ENCODE data around the gene GSDME. TPM values are rescaled to one million over a fixed set of nuclear protein-coding genes. Genes with fewer than 3 reads are reported as not detected.

The GSDME gene
- total RNA-seq, 3 donors from 2014 or later = 1.8 to 4.3 (median 3.1) TPM

GRCh38 chr7:24715661-24716479, 41.4 kb downstream of the GSDME start:
- no peaks in the 10 kb centered on the region for H3K9me3 Mint-ChIP-seq
- DNase-seq (no peak), ATAC-seq (peak in 1 of 2 donors; percentile 61)
- no peak overlapping the region for H3K4me3 Mint-ChIP-seq
- H3K27me3 Mint-ChIP-seq (ENCODE audit: low read depth) = peaks cover 28% of the 10 kb centered on the region
- H3K4me1 Mint-ChIP-seq (ENCODE audit: low read depth) = peaks cover 6% of the 10 kb centered on the region
- no peaks in the 10 kb centered on the region for H3K36me3 Mint-ChIP-seq (ENCODE audit: insufficient read depth)

DNA sequence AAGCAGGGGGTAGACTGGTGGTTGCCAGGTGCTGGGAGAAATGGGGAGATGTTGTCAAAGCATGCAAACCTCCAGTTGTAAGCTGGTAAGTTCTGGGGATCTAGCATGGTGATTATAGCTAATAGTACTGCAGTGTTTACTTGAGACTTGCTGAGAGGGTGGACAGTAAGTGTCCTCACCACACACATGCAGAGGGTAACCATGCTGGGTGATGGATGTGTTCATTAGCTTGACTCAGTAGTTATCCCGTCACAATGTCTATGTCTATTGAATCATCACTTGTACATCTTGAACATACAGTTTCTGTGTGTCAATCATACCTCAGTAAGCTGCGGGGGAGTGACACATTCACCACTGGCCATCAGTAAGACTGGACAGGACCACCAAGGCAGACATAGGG, 42.1 kb downstream of the GSDME start:
- ATAC-seq (no peak), DNase-seq (no peak)
- Mint-ChIP-seq H3K27me3 (ENCODE audit: low read depth) (peaks cover 28% of the 10 kb centered on the region), H3K4me3 (no peak overlapping the region), H3K36me3 (ENCODE audit: insufficient read depth) (no peaks in the 10 kb centered on the region), H3K4me1 (ENCODE audit: low read depth) (peaks cover 6% of the 10 kb centered on the region), H3K9me3 (no peaks in the 10 kb centered on the region)

GRCh38 chr7:24714676-24715010, 42.6 kb downstream of the GSDME start:
- H3K4me1 Mint-ChIP-seq (ENCODE audit: low read depth) = peaks cover 6% of the 10 kb centered on the region
- no peaks in the 10 kb centered on the region for H3K9me3 Mint-ChIP-seq
- H3K36me3 Mint-ChIP-seq (ENCODE audit: insufficient read depth) = no peaks in the 10 kb centered on the region
- no peak for ATAC-seq
- peaks cover 28% of the 10 kb centered on the region for H3K27me3 Mint-ChIP-seq (ENCODE audit: low read depth)
- no peak for DNase-seq
- no peak overlapping the region for H3K4me3 Mint-ChIP-seq

GRCh38 chr7:24713850-24714675, 43.2 kb downstream of the GSDME start:
- no peaks in the 10 kb centered on the region for H3K36me3 Mint-ChIP-seq (ENCODE audit: insufficient read depth)
- peaks cover 6% of the 10 kb centered on the region for H3K4me1 Mint-ChIP-seq (ENCODE audit: low read depth)
- no peaks in the 10 kb centered on the region for H3K9me3 Mint-ChIP-seq
- no peak for ATAC-seq
- no peak for DNase-seq
- H3K4me3 Mint-ChIP-seq = no peak overlapping the region
- peaks cover 28% of the 10 kb centered on the region for H3K27me3 Mint-ChIP-seq (ENCODE audit: low read depth)

GRCh38 chr7:24713039-24713793, 44.0 kb downstream of the GSDME start:
- H3K9me3 Mint-ChIP-seq = no peaks in the 10 kb centered on the region
- H3K4me1 Mint-ChIP-seq (ENCODE audit: low read depth) = peaks cover 4% of the 10 kb centered on the region
- ATAC-seq (no peak), DNase-seq (no peak)
- H3K27me3 Mint-ChIP-seq (ENCODE audit: low read depth) = peaks cover 28% of the 10 kb centered on the region
- no peaks in the 10 kb centered on the region for H3K36me3 Mint-ChIP-seq (ENCODE audit: insufficient read depth)
- H3K4me3 Mint-ChIP-seq = no peak overlapping the region

- DNase-seq (no peak), ATAC-seq (no peak)
- H3K36me3 Mint-ChIP-seq (ENCODE audit: insufficient read depth) = no peaks in the 10 kb centered on the region
- peaks cover 12% of the 10 kb centered on the region for H3K27me3 Mint-ChIP-seq (ENCODE audit: low read depth)
- no peaks in the 10 kb centered on the region for H3K4me1 Mint-ChIP-seq (ENCODE audit: low read depth)
- H3K4me3 Mint-ChIP-seq = no peak overlapping the region
- H3K9me3 Mint-ChIP-seq = no peaks in the 10 kb centered on the region
These were observed 47.5 kb downstream of the GSDME start for GRCh38 chr7:24709585-24710360.

GRCh38 chr7:24709051-24709450, 48.2 kb downstream of the GSDME start:
- no peaks in the 10 kb centered on the region for H3K9me3 Mint-ChIP-seq
- H3K36me3 Mint-ChIP-seq (ENCODE audit: insufficient read depth) = no peaks in the 10 kb centered on the region
- DNase-seq (no peak), ATAC-seq (no peak)
- no peak overlapping the region for H3K4me3 Mint-ChIP-seq
- no peaks in the 10 kb centered on the region for H3K4me1 Mint-ChIP-seq (ENCODE audit: low read depth)
- peaks cover 10% of the 10 kb centered on the region for H3K27me3 Mint-ChIP-seq (ENCODE audit: low read depth)

GRCh38 chr7:24707988-24708615, 49.2 kb downstream of the GSDME start:
- no peaks in the 10 kb centered on the region for H3K9me3 Mint-ChIP-seq
- no peaks in the 10 kb centered on the region for H3K36me3 Mint-ChIP-seq (ENCODE audit: insufficient read depth)
- peaks cover 3% of the 10 kb centered on the region for H3K27me3 Mint-ChIP-seq (ENCODE audit: low read depth)
- ATAC-seq = no peak
- no peak for DNase-seq
- no peak overlapping the region for H3K4me3 Mint-ChIP-seq
- H3K4me1 Mint-ChIP-seq (ENCODE audit: low read depth) = no peaks in the 10 kb centered on the region

DNA sequence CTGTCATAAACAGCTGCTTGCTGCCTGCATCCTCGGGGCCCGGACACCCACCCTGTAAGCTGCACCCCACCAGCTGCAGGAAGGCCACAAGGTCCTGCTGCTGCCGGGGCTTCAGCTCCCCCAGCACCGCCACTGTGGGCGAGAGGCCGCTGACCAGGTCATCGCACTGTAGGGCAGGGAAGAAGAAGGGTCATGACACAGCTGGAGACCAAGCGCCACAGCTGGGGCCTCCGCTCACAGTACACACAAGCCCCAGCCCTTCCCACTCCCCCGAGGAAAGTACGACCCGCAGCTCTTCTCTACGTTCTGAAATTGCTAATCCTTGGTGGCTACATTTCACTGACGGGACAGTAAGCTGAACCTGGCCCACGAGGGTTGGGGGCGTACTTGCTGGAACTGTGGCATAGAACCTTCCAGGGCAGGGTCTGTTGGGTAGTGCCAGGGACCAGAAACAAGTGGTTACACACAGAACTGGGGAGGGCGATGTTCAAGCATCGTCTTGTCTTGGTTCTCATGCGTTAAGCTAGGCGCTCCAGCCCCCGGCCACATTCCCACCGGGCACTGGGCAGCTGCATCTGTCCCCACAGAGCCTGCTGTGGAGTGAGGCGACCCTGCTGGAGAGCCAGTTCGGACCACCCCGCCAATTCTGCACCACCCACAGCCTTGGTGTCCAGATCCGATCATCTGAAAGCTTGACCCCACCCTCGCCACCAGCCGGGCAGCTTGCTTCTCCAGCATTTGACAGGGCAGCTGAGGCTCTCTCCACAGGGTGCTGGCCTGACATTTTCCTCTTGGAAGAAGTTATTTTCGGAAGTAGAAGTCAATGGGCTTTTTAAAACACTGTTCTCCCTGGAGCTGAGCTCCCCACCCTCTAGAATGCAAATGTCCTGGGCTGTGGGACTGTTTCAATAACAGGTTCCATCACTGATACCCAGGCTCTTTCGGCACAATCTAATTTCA, 50.8 kb downstream of the GSDME start:
- Mint-ChIP-seq H3K4me3 (no peak overlapping the region), H3K27me3 (ENCODE audit: low read depth) (no peaks in the 10 kb centered on the region), H3K4me1 (ENCODE audit: low read depth) (no peaks in the 10 kb centered on the region), H3K36me3 (ENCODE audit: insufficient read depth) (peaks cover 4% of the 10 kb centered on the region), H3K9me3 (no peaks in the 10 kb centered on the region)
- ATAC-seq (no peak), DNase-seq (no peak)

DNA sequence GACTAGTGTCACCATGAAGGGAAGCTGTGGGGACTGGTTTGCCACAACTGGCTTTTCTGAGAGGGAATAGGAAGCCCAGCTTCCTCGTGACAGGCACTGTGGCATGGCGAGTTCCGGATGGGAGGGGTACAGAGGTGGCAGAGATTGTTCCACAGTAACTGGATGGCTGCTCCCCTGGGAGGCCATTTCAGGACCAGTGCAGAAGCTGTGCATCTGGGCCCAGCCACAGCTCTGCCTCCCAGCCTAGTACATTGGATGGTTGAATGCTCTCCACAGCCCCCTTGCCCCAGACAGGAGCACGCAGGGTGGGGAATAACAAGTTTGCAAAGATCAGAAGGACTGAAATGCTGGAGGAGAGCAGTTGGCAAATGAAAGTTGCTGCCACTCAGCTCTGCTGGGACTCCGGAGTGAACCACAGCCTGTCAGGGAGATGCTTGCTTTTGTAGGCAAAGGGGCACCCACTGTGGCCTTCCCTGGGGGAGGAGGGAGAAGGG, 51.8 kb downstream of the GSDME start:
- no peaks in the 10 kb centered on the region for H3K9me3 Mint-ChIP-seq

GRCh38 chr7:24704311-24704710, 53.0 kb downstream of the GSDME start:
- DNase-seq (no peak), ATAC-seq (no peak)
- no peaks in the 10 kb centered on the region for H3K27me3 Mint-ChIP-seq (ENCODE audit: low read depth)
- H3K36me3 Mint-ChIP-seq (ENCODE audit: insufficient read depth) = peaks cover 5% of the 10 kb centered on the region
- H3K9me3 Mint-ChIP-seq = no peaks in the 10 kb centered on the region
- H3K4me1 Mint-ChIP-seq (ENCODE audit: low read depth) = no peaks in the 10 kb centered on the region
- no peak overlapping the region for H3K4me3 Mint-ChIP-seq

More for the DNA sequence above, 51.8 kb downstream of the GSDME start:
- no peak overlapping the region for H3K4me3 Mint-ChIP-seq
- H3K4me1 Mint-ChIP-seq (ENCODE audit: low read depth) = no peaks in the 10 kb centered on the region
- H3K27me3 Mint-ChIP-seq (ENCODE audit: low read depth) = no peaks in the 10 kb centered on the region
- no peak for ATAC-seq
- no peak for DNase-seq
- peaks cover 4% of the 10 kb centered on the region for H3K36me3 Mint-ChIP-seq (ENCODE audit: insufficient read depth)

DNA sequence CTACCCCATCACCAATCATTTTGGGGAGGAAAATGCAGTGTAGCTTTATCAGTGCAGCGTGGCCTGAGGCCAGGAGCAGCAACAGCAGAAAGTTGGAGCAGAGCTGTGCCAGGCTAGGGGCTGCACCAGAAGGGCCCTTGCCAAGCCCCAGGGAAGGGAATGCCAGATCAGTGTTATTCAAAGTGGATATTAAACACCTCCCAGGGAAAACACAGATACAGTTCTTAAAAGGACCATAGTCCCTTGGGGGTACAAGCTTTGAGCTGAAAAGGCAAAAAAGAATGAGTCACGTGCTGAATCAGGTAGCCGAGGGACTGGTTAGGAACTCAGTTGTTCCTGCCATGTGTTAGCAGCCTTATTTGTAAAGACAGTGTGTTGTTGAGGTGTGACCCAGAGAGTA, 54.0 kb downstream of the GSDME start:
- peaks cover 9% of the 10 kb centered on the region for H3K36me3 Mint-ChIP-seq (ENCODE audit: insufficient read depth)
- no peaks in the 10 kb centered on the region for H3K27me3 Mint-ChIP-seq (ENCODE audit: low read depth)
- H3K4me1 Mint-ChIP-seq (ENCODE audit: low read depth) = no peaks in the 10 kb centered on the region
- ATAC-seq (no peak), DNase-seq (no peak)
- no peak overlapping the region for H3K4me3 Mint-ChIP-seq
- H3K9me3 Mint-ChIP-seq = no peaks in the 10 kb centered on the region

Data from activated T-cell treated with anti-CD3 and anti-CD28 coated beads, Interleukin-2, amount 50 U/mL, for 4 hours (primary cell).